GM18526 (cell line): ENCODE data around the gene GALNT1.

Experiments
- POLR2A ChIP-seq: IDR thresholded peaks from 3 replicates; pipeline ENCODE4 v1.6.1; 2011; ENCODE audit not compliant: insufficient read length; ENCODE audit errors: extremely low read depth

The GALNT1 gene

GRCh38 chr18:35739778-35740177 lies 158.2 kb downstream of the GALNT1 start:
- TF ChIP-seq POLR2A: no peak

GRCh38 chr18:35740656-35741055 lies 159.1 kb downstream of the GALNT1 start:
- no peak for TF ChIP-seq POLR2A

- TF ChIP-seq POLR2A: no peak
These were observed 162.4 kb downstream of the GALNT1 start for GRCh38 chr18:35743916-35744315.

GRCh38 chr18:35745814-35746213 lies 164.3 kb downstream of the GALNT1 start:
- no peak for TF ChIP-seq POLR2A

GRCh38 chr18:35746826-35747339 lies 165.3 kb downstream of the GALNT1 start:
- no peak for TF ChIP-seq POLR2A

- no peak for TF ChIP-seq POLR2A
These were observed 166.4 kb downstream of the GALNT1 start for GRCh38 chr18:35747894-35748472.

- no peak for TF ChIP-seq POLR2A
These were observed 168.2 kb downstream of the GALNT1 start for GRCh38 chr18:35749701-35750100.

GRCh38 chr18:35750929-35751328 lies 169.4 kb downstream of the GALNT1 start:
- TF ChIP-seq POLR2A: no peak

GRCh38 chr18:35753306-35753910 lies 171.9 kb downstream of the GALNT1 start:
- TF ChIP-seq POLR2A: no peak

- no peak for TF ChIP-seq POLR2A
These were observed 172.9 kb downstream of the GALNT1 start for GRCh38 chr18:35754464-35754863.

- TF ChIP-seq POLR2A: no peak
These were observed 173.8 kb downstream of the GALNT1 start for GRCh38 chr18:35755369-35755768.

- TF ChIP-seq POLR2A: no peak
These were observed 175.1 kb downstream of the GALNT1 start for GRCh38 chr18:35756506-35757117.
